Neural progenitor cell (in vitro differentiated cells): ENCODE measurements around the gene MTRFR.

Source experiments
- EZH2 ChIP-seq: fragments of 200-600 bp; sonication (generic); IDR thresholded peaks from 2 replicates; pipeline ENCODE4 v1.6.1; 2017; ENCODE audit warnings: antibody characterized with exemption, mild to moderate bottlenecking, moderate library complexity
- TF ChIP-seq, protein P1 (sequence below): fragments of 200-600 bp; sonication (generic); IDR thresholded peaks from 2 replicates; pipeline ENCODE4 v1.5.1; 2017; ENCODE audit warnings: antibody characterized with exemption, mild to moderate bottlenecking

DNA sequence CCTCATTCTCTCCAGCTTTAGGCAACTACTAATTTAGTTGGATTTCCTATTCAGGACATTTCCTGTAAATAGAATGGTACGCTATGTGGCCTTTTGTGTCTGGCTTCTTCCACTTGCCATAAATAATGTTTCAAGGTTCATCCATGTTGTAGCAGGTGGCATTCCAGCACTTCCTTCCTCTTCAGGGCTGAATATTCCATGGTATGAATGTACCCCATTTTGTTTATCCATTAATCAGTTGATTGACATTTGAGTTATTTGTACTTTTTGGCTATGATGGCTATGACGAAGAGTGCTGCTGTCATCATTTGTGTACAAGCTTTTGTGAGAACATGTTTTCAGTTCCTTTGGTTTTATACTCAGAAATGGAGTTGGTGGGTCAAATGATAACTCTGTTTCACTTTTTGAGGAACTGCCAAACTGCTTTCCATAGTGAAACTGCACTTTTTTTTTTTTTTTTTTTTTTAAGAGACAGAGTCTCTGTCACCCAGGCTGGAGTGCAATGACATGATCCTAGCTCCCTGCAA is 44.9 kb downstream of the MTRFR start:
- TF ChIP-seq, protein P1, sequence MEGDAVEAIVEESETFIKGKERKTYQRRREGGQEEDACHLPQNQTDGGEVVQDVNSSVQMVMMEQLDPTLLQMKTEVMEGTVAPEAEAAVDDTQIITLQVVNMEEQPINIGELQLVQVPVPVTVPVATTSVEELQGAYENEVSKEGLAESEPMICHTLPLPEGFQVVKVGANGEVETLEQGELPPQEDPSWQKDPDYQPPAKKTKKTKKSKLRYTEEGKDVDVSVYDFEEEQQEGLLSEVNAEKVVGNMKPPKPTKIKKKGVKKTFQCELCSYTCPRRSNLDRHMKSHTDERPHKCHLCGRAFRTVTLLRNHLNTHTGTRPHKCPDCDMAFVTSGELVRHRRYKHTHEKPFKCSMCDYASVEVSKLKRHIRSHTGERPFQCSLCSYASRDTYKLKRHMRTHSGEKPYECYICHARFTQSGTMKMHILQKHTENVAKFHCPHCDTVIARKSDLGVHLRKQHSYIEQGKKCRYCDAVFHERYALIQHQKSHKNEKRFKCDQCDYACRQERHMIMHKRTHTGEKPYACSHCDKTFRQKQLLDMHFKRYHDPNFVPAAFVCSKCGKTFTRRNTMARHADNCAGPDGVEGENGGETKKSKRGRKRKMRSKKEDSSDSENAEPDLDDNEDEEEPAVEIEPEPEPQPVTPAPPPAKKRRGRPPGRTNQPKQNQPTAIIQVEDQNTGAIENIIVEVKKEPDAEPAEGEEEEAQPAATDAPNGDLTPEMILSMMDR, result no peak
- TF ChIP-seq EZH2, result no peak
